OCI-LY7 (cell line): Measurements from ENCODE around the gene COX7A2L.
"Not testable (repeated sequence)": the region's sequence is repeated elsewhere in the genome, so short reads cannot be mapped to it uniquely, and the experiment has no call there.

ENCODE experiments used
- CTCF ChIP-seq: fragments of 200-600 bp; sonication (generic); conservative IDR thresholded peaks from 2 replicates; pipeline ENCODE4 v1.5.1; 2014; ENCODE audit warnings: mild to moderate bottlenecking, antibody characterized with exemption, low read length, moderate library complexity, mixed read lengths
- EZH2phosphoT487 ChIP-seq: fragments of 200-600 bp; sonication (generic); IDR thresholded peaks from 2 replicates; pipeline ENCODE4 v1.6.1; 2018; ENCODE audit warnings: low read depth, borderline replicate concordance, mild to moderate bottlenecking, mixed run types, antibody characterized with exemption, low read length, moderate library complexity, mixed read lengths

- TF ChIP-seq CTCF, EZH2phosphoT487: not testable (repeated sequence)
These were observed 32.3 kb upstream of the COX7A2L start for GRCh38 chr2:42393320-42393719.
